Common myeloid progenitor, CD34-positive (primary cell): Measurements from ENCODE around the gene INTS15.

Experiments used
- CTCF ChIA-PET: fragments of 350-600 bp; sonication (Branson Sonifier 250); formaldehyde crosslinking; loops from one replicate; lab custom pipeline; 2021; ENCODE audit warnings: antibody characterized with exemption; lab: Charles Lee
- POLR2A ChIA-PET: fragments of 350-600 bp; sonication (Branson Sonifier 250); formaldehyde crosslinking; loops from one replicate; lab custom pipeline; 2021; ENCODE audit warnings: antibody characterized with exemption; lab: Charles Lee
- DNase-seq, 3 donors: peaks; one replicate each; pipeline versions ENCODE4 v3.0.0 to v3.0.0-alpha.2; 2013
- H3K27ac ChIP-seq, 2 experiments: 1 replicate in 1 of 2; 2 replicates in 1 of 2; pipeline ENCODE4 v1.7.0; 2013; ENCODE audit warnings: inconsistent platforms in 2 of 2, low read length in 2 of 2, mild to moderate bottlenecking in 2 of 2, low read depth in 1 of 2, moderate library complexity in 1 of 2; ENCODE audit not compliant: severe bottlenecking in 2 of 2, insufficient read depth in 1 of 2, poor library complexity in 1 of 2
- H3K27me3 ChIP-seq, 5 experiments: replicated peaks in 2 of 5; 1 replicate in 3 of 5; 2 replicates in 2 of 5; pipeline versions ENCODE4 v1.6.1 to v1.7.0; 2013; ENCODE audit warnings: low read length in 4 of 5, mild to moderate bottlenecking in 2 of 5, moderate library complexity in 2 of 5, inconsistent platforms in 1 of 5; ENCODE audit not compliant: insufficient read depth in 5 of 5, control insufficient read depth in 4 of 5
- H3K36me3 ChIP-seq, 4 experiments: 1 replicate in 2 of 4; 2 replicates in 2 of 4; pipeline versions ENCODE4 v1.6.1 to v1.7.0; 2013; ENCODE audit warnings: low read length in 3 of 4, control low read depth in 1 of 4, mild to moderate bottlenecking in 1 of 4; ENCODE audit not compliant: control insufficient read depth in 4 of 4, insufficient read depth in 4 of 4
- H3K4me1 ChIP-seq, 4 experiments: 1 replicate in 3 of 4; 2 replicates in 1 of 4; pipeline versions ENCODE4 v1.6.1 to v1.7.1; 2013; ENCODE audit warnings: low read length in 3 of 4, mild to moderate bottlenecking in 3 of 4, control low read depth in 1 of 4, inconsistent platforms in 1 of 4, moderate library complexity in 1 of 4; ENCODE audit not compliant: control insufficient read depth in 4 of 4, insufficient read depth in 4 of 4; ENCODE audit errors: control extremely low read depth in 1 of 4
- H3K4me3 ChIP-seq, 7 experiments: 1 replicate in 4 of 7; 2 replicates in 3 of 7; pipeline versions ENCODE4 v1.5.1 to v1.7.0; 2013; ENCODE audit warnings: mild to moderate bottlenecking in 7 of 7, low read length in 6 of 7, moderate library complexity in 6 of 7, inconsistent platforms in 2 of 7, low read depth in 2 of 7, control low read depth in 1 of 7; ENCODE audit not compliant: insufficient read depth in 4 of 7, control insufficient read depth in 1 of 7; ENCODE audit errors: extremely low read depth in 1 of 7
- H3K9me3 ChIP-seq, 5 experiments: 1 replicate in 4 of 5; 2 replicates in 1 of 5; pipeline versions ENCODE4 v1.6.1 to v1.7.1; 2013; ENCODE audit warnings: low read length in 4 of 5, mild to moderate bottlenecking in 2 of 5, inconsistent platforms in 1 of 5, low read depth in 1 of 5, moderate library complexity in 1 of 5; ENCODE audit not compliant: control insufficient read depth in 4 of 5, insufficient read depth in 2 of 5; ENCODE audit errors: control extremely low read depth in 1 of 5
- WGBS: methylation state at CpG from one replicate; pipeline ENCODE4 v1.1.5; 2013; ENCODE audit not compliant: insufficient coverage; 5-methylcytosine and 5-hydroxymethylcytosine counted together

INTS15 gene

DNA sequence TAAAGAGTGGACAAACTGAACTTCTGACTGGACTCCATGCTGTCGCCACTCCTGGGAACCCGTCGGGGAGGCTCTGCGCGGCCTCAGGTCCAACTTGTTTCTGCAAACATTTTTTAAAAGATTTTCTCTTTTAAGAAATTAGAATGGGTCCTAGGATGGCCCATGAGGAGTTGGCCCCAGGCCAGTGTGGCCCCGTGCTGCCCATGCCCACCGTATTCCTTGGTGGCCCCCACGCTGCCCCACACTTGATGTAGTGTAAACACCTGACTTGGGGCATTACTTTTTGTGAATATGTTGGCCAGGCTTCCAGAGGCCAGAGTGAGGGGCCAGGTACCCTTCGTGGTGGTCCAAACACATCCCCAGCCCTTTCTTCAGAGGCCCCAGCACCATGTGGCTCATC lies 66.6 kb downstream of the INTS15 start:
- Histone ChIP-seq H3K36me3 (peaks cover 16 to 43% (median 31%) of the 10 kb centered on the region in 4 experiments), H3K4me1 (peaks cover 0 to 5% (median 1%) of the 10 kb centered on the region in 4 experiments), H3K9me3 (peaks cover 0 to 37% (median 20%) of the 10 kb centered on the region in 5 experiments), H3K27me3 (no peaks in the 10 kb centered on the region), H3K4me3 (no peak overlapping the region), H3K27ac (no peak overlapping the region)
- ChIA-PET CTCF (no interaction called here), POLR2A (no interaction called here)
- DNase-seq, result no peak
- 100% methylated on average over 2 of the region's 9 CpGs for WGBS
